Mucosa of descending colon (tissue), 3 donors: ENCODE measurements around the gene AFAP1. TPM values are rescaled to one million over a fixed set of nuclear protein-coding genes. Genes with fewer than 3 reads are reported as not detected.

ENCODE experiments used
- ATAC-seq: fragments of 200-7000 bp; cut with Tn5 transposase; one replicate; pipeline ENCODE4 v1.9.1; 2020; ENCODE audit warnings: mild to moderate bottlenecking, moderate library complexity
- DNase-seq, 3 donors: peaks; one replicate each; pipeline ENCODE4 v3.0.0-alpha.2; 2020
- H3K36me3 ChIP-seq: fragments of 200-600 bp; one replicate; pipeline ENCODE4 v1.8.0; 2021; ENCODE audit warnings: low read depth, mild to moderate bottlenecking
- H3K4me1 ChIP-seq: fragments of 200-600 bp; one replicate; pipeline ENCODE4 v1.8.0; 2021; ENCODE audit warnings: low read depth, mild to moderate bottlenecking
- H3K4me3 ChIP-seq: fragments of 200-600 bp; one replicate; pipeline ENCODE4 v1.8.0; 2021; ENCODE audit warnings: mild to moderate bottlenecking
- H3K9me3 ChIP-seq: fragments of 200-600 bp; one replicate; pipeline ENCODE4 v1.8.0; 2021; ENCODE audit warnings: mild to moderate bottlenecking
- intact Hi-C, 2 donors: fragments of 100-400 bp; cut with DNase I in 1 of 2; cut with micrococcal nuclease in 1 of 2; formaldehyde crosslinking; loops; one replicate each; pipeline versions ENCODE4 v1.11.0 to v1.11.1; 2022; cut with DNase I, micrococcal nuclease
- total RNA-seq, 3 donors: library from RNA; stranded (reverse); fragmentation: NEBNext Ultra II Directional in 2 of 3; extraction: Animal tissue kit (Norgen Biotek cat#: 25700) in 2 of 3; gene quantifications; one replicate each; pipeline versions ENCODE4 v1.2.1 to v1.2.4, GENCODE V29; 2021 to 2023
- TF ChIP-seq, protein P1 (sequence below): fragments of 200-600 bp; IDR thresholded peaks from one replicate; pipeline ENCODE4 v1.8.0; 2022; ENCODE audit warnings: antibody characterized with exemption, mild to moderate bottlenecking
- donor health status: DM: no; HTN: no; CAD: no; lungs with moderate emphysema.
- donor health status: DM: no; HTN: no; CAD: no.
- donor health status: DM: no; HTN: yes; CAD: no.

Gene AFAP1
- total RNA-seq, 3 donors from 2014 or later, result 31.4 to 59.1 (median 37.1) TPM

DNA sequence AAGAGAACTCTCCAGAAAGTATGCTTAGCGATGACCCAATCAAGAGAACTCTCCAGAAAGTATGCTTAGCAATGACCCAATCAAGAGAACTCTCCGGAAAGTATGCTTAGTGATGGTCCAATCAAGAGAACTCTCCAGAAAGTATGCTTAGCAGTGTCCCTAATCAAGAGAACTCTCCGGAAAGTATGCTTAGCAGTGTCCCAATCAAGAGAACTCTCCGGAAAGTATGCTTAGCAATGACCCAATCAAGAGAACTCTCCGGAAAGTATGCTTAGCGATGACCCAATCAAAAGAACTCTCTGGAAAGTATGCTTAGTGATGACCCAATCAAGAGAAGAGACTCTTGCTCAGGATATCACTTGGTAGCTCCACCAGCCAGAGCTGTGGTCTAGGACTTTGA, 92.5 kb downstream of the AFAP1 start:
- H3K4me1 ChIP-seq, result no peaks in the 10 kb centered on the region
- DNase-seq, result no peak
- intact Hi-C loops, result no loop called here

DNA sequence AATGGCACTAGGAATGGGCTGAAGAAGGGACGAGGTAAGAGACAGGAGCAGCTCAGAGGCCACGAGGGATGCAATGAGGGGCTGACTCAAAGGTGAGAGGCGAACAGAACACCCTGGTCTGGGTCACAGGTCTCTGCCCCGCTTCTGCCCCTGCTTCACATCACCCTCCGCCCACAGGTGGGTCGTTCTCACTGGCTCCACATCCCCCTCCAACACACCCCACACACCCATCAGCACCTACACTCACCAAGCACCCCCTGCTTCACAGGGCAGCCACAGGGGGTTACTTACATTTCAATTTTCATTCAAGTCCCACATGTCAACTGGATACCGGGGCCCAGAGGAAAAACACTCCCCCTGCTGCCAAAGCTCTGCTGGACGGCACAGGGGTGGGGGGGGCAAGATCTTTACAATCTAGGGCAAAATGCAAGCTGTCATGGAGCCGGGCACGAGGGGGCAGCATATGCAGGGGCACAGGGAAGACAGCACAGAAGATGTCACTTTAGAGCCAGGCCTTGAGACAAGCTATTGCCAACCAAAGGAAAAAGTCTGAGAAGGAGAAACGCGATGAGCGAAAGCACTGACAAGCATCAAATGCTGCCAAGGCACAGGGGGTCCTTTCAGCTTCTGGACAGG, 94.0 kb downstream of the AFAP1 start:
- no peak overlapping the region for H3K4me3 ChIP-seq
- H3K36me3 ChIP-seq, result no peaks in the 10 kb centered on the region
- no peaks in the 10 kb centered on the region for H3K9me3 ChIP-seq
- ATAC-seq, result no peak
- TF ChIP-seq, protein P1, sequence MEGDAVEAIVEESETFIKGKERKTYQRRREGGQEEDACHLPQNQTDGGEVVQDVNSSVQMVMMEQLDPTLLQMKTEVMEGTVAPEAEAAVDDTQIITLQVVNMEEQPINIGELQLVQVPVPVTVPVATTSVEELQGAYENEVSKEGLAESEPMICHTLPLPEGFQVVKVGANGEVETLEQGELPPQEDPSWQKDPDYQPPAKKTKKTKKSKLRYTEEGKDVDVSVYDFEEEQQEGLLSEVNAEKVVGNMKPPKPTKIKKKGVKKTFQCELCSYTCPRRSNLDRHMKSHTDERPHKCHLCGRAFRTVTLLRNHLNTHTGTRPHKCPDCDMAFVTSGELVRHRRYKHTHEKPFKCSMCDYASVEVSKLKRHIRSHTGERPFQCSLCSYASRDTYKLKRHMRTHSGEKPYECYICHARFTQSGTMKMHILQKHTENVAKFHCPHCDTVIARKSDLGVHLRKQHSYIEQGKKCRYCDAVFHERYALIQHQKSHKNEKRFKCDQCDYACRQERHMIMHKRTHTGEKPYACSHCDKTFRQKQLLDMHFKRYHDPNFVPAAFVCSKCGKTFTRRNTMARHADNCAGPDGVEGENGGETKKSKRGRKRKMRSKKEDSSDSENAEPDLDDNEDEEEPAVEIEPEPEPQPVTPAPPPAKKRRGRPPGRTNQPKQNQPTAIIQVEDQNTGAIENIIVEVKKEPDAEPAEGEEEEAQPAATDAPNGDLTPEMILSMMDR, result no peak
- H3K4me1 ChIP-seq, result no peaks in the 10 kb centered on the region
- intact Hi-C loops, result no loop called here
- no peak for DNase-seq

More for the DNA sequence above, 92.5 kb downstream of the AFAP1 start:
- no peak overlapping the region for H3K4me3 ChIP-seq
- TF ChIP-seq, protein P1, result no peak
- ATAC-seq, result no peak
- H3K9me3 ChIP-seq, result no peaks in the 10 kb centered on the region
- no peaks in the 10 kb centered on the region for H3K36me3 ChIP-seq

DNA sequence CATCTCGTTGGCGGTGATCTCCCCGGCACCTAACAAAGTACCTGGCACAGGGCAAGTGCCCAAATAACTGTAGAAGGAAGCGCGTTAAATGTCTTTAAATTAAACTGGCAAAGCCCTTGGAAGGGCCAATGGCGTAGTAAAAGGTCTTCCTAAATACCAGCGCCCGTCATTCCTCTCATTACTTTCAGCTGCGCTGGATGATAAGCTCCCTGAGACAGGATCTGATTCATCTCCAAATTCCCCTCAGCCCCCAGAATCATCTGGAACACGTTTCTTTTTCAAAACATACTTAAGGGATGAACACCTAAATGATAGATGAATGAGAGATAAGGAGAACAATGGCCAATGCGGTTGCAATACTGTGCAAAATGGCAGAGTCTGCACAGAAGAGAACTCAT, 95.1 kb downstream of the AFAP1 start:
- ATAC-seq (no peak), DNase-seq (no peak)
- intact Hi-C loops, result no loop called here
- no peak overlapping the region for H3K4me3 ChIP-seq
- TF ChIP-seq, protein P1, result no peak
- no peaks in the 10 kb centered on the region for H3K9me3 ChIP-seq
- no peaks in the 10 kb centered on the region for H3K36me3 ChIP-seq
- H3K4me1 ChIP-seq, result no peaks in the 10 kb centered on the region

DNA sequence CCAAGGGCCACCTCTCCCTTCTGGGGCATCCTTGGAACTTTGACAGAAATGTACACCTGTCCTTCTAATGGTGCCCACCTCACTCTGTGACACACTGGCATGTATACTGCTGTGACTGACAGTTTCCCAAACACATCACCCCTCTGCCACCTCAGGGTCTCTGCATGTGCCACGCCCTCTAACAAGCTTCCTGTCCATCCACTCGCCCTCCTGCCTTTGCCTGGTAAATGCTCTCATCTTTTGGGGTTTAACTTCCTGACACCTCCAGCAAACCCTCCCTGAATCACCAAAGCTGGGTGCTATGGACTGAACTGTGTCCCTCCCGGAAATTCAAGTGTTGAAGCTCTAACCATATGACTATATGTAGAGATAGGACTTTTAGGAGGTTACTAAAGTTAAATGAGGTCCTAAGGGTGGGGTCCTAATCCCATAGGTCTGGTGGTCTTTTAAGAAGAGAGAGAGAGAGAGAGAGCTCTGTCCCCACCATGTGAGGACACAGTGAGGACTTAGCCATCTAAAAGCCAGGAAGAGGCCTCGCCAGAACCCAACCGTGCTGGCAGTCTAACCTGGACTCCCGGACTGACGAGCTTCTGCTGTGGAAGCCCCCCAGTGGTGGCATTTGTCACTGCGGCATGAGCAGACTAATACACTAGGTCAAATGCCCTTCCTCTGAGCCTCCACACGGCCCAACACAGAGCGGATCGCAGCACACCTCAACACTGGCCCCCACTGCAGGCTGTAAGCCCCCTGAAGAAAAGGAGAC, 95.6 kb downstream of the AFAP1 start:
- intact Hi-C loops, result no loop called here
- H3K4me1 ChIP-seq, result no peaks in the 10 kb centered on the region
- H3K4me3 ChIP-seq, result no peak overlapping the region
- TF ChIP-seq, protein P1, result peak; percentile 58
- DNase-seq (peak; percentile 76 to 89 (median 81)), ATAC-seq (peak; percentile 88)
- H3K36me3 ChIP-seq, result no peaks in the 10 kb centered on the region
- no peaks in the 10 kb centered on the region for H3K9me3 ChIP-seq

DNA sequence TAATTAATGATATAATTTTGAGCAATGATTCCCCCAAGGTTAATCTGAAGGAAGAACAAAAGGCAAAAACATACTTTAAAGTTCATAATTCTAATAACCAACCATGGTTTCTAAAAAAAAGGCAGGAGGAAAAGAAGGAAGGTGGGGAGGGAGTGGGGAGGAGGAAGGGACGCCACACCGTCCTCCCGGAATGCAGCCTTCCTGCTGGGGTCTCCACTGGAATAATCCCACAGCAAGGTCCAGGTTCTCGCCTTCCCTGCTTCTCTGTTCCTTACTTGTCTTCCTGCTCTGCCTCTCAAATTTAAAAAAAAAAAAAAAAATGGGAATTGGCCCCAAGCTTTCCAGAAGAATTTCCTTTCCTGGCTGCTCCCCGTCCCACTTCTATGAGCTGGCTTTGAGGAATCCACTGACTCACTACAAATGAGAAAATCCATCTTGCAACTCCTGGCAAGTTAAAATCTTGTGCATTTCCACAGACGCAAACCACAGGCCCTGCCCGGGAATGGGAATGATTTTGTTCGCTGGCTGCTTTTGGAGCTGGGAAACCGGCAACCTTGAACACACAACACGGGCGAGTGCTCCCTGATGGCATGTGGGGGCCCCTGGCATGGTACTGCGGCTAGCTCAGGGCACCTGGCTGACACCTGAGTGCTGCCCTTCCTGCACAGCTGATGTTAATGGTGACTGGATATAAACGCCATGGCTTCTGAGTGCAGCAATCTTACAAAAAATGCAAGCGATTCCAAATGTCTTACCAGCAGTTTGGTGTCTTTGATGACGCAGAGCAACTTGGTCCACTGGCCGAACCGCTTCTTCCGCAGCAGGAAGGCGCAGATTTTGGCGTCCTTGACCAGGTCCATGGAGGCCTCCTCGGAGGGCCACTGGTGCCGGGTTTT, 97.0 kb downstream of the AFAP1 start:
- Histone ChIP-seq H3K9me3 (no peaks in the 10 kb centered on the region), H3K4me1 (no peaks in the 10 kb centered on the region), H3K4me3 (no peak overlapping the region), H3K36me3 (no peaks in the 10 kb centered on the region)
- peak in 1 of 3 donors; percentile 39 for DNase-seq
- peak; percentile 21 for ATAC-seq
- TF ChIP-seq, protein P1, result no peak
- intact Hi-C loops, result no loop called here
